Thoracic aorta (tissue), 2 donors: ENCODE measurements around the gene DPH2. TPM values are rescaled to one million over a fixed set of nuclear protein-coding genes. Genes with fewer than 3 reads are reported as not detected.

Source experiments
- ATAC-seq: fragments of 150-250 bp; one replicate; pipeline ENCODE4 v1.8.0; 2017; ENCODE audit warnings: low read depth; ENCODE audit not compliant: insufficient number of reproducible peaks, low FRiP score
- DNase-seq: peaks from one replicate; pipeline ENCODE4 v3.0.0-alpha.2; 2020; ENCODE audit warnings: low spot score
- H3K27ac ChIP-seq, 2 donors: fragments of 200-600 bp; sonication (generic); 1 replicate in 1 of 2; 2 replicates in 1 of 2; pipeline ENCODE4 v1.5.1; 2016; ENCODE audit warnings: mild to moderate bottlenecking in 2 of 2, moderate library complexity in 2 of 2
- H3K27me3 ChIP-seq: fragments of 200-600 bp; sonication (generic); replicated peaks from 2 replicates; pipeline ENCODE4 v1.6.0; 2016; ENCODE audit warnings: mild to moderate bottlenecking; ENCODE audit not compliant: insufficient read depth
- H3K36me3 ChIP-seq: fragments of 200-600 bp; sonication (generic); one replicate; pipeline ENCODE4 v1.5.1; 2016
- H3K4me1 ChIP-seq, 2 donors: fragments of 200-600 bp; sonication (generic); 1 replicate in 1 of 2; 2 replicates in 1 of 2; pipeline versions ENCODE4 v1.5.1 to v1.6.0; 2016; ENCODE audit warnings: low read depth in 2 of 2, mild to moderate bottlenecking in 1 of 2; ENCODE audit not compliant: control insufficient read depth in 1 of 2
- H3K4me3 ChIP-seq: fragments of 200-600 bp; sonication (generic); 2 replicates; pipeline ENCODE4 v1.5.1; 2016; ENCODE audit warnings: mild to moderate bottlenecking
- H3K9me3 ChIP-seq: fragments of 200-600 bp; sonication (generic); 2 replicates; pipeline ENCODE4 v1.5.1; 2016
- CTCF ChIP-seq: fragments of 200-600 bp; sonication (generic); IDR thresholded peaks from one replicate; pipeline ENCODE4 v1.5.1; 2019; ENCODE audit warnings: antibody characterized with exemption
- total RNA-seq, 2 donors: library from RNA; depleted of rRNA; stranded (reverse); fragments of >200 nt; gene quantifications; one replicate each; pipeline versions ENCODE4 v1.1.0 to v1.2.3, GENCODE V29; 2016

The DPH2 gene
- total RNA-seq, 2 donors from 2014 or later = 21.9 to 31.4 TPM

GRCh38 chr1:43933386-43934100 lies 36.3 kb upstream of the DPH2 start, which contains the start of gene ARTN:
Gene ARTN, plus strand, starts transcription at chr1:43933801. Its CDS starts 1,856 bp downstream, at chr1:43935657.
- no peak within 1 kb of the TSS for H3K27ac ChIP-seq
- no peak for DNase-seq
- ATAC-seq = no peak
- peaks cover 15 to 20% of the 10 kb centered on the region in 2 donors for H3K4me1 ChIP-seq
- H3K36me3 ChIP-seq = no peaks in the 10 kb centered on the region
- H3K4me3 ChIP-seq = peak within 1 kb of the TSS; percentile 73
- H3K9me3 ChIP-seq = no peaks in the 10 kb centered on the region
- H3K27me3 ChIP-seq = no peaks in the 10 kb centered on the region
- no peak for TF ChIP-seq CTCF

GRCh38 chr1:43934101-43934985 lies 35.5 kb upstream of the DPH2 start:
- H3K9me3 ChIP-seq = no peaks in the 10 kb centered on the region
- ATAC-seq (no peak), DNase-seq (no peak)
- peak; percentile 88 for TF ChIP-seq CTCF
- H3K36me3 ChIP-seq = no peaks in the 10 kb centered on the region
- H3K27me3 ChIP-seq = no peaks in the 10 kb centered on the region
- H3K4me1 ChIP-seq = peaks cover 15 to 20% of the 10 kb centered on the region in 2 donors
- no peak overlapping the region for H3K27ac ChIP-seq
- H3K4me3 ChIP-seq = peak overlapping the region; percentile 73

GRCh38 chr1:43934986-43935324 lies 34.9 kb upstream of the DPH2 start:
- ATAC-seq (no peak), DNase-seq (no peak)
- no peaks in the 10 kb centered on the region for H3K27me3 ChIP-seq
- no peak for TF ChIP-seq CTCF
- no peaks in the 10 kb centered on the region for H3K36me3 ChIP-seq
- no peak overlapping the region for H3K27ac ChIP-seq
- no peak overlapping the region for H3K4me3 ChIP-seq
- H3K4me1 ChIP-seq = peaks cover 15 to 20% of the 10 kb centered on the region in 2 donors
- H3K9me3 ChIP-seq = no peaks in the 10 kb centered on the region

- DNase-seq = no peak
- TF ChIP-seq CTCF = no peak
- Histone ChIP-seq H3K4me3 (peak overlapping the region; percentile 69), H3K27ac (no peak overlapping the region), H3K9me3 (no peaks in the 10 kb centered on the region), H3K4me1 (peaks cover 15 to 20% of the 10 kb centered on the region in 2 donors), H3K36me3 (no peaks in the 10 kb centered on the region), H3K27me3 (no peaks in the 10 kb centered on the region)
- no peak for ATAC-seq
These were observed 33.9 kb upstream of the DPH2 start for GRCh38 chr1:43935711-43936427.
